GM19468 (cell line): ENCODE results near the gene LY6G5C.
A peak's percentile ranks its signal among the peaks of the same experiment; 100 is the strongest.
"Not testable (repeated sequence)": the region's sequence is repeated elsewhere in the genome, so short reads cannot be mapped to it uniquely, and the experiment has no call there.

Experiments
- ATAC-seq: cut with Tn5 transposase; IDR thresholded peaks from one replicate; pipeline ENCODE4 v1.9.1; 2021; ENCODE audit warnings: mild to moderate bottlenecking, moderate library complexity, moderate number of reproducible peaks; ENCODE audit not compliant: unreplicated experiment; ENCODE audit errors: extremely low read depth

LY6G5C gene

DNA sequence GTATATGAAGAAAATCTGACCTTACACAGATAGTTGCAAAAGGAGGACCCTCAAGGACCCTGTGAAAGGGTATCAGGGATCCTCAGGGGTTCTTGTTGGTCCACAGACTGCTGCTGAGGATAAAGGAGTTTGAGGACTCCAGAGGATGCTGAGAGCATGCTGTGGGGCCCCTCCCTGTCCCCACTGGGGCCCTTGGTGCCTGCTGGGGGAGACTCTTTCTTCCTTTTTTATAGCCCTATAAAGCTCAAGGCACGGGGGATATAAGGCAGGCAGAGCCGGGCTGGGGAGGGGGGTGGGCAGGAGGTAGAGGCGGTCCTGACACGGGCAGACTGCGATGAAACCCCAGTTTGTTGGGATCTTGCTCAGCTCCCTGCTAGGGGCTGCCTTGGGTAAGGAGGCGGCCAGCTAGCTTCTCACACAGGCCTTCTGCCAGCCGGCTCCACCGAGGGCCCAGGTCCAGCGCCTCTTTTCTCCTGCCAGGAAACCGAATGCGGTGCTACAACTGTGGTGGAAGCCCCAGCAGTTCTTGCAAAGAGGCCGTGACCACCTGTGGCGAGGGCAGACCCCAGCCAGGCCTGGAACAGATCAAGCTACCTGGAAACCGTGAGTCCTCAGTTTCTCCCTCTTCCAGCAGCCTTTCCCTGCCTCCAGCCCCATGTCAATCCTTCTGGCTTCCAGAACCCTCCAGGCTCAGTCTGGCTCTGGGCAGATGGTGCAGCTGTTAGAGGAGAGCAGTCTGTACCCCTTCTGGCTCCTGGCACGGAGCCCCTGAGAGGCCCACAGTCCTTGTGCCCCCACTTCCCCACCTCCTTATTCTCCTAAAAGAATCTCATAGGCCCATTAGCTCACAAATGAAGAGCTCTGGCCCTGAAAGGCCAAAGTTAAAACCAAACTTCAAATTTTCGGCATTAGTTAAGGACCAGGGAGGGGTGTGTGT, 34.4 kb upstream of the LY6G5C start, which contains the start of gene LY6G6D:
LY6G6D (plus strand) TSS at position 327 of the 937 bp plus-strand sequence; CDS start at position 335, 8 bp downstream.
- ATAC-seq: no peak

DNA sequence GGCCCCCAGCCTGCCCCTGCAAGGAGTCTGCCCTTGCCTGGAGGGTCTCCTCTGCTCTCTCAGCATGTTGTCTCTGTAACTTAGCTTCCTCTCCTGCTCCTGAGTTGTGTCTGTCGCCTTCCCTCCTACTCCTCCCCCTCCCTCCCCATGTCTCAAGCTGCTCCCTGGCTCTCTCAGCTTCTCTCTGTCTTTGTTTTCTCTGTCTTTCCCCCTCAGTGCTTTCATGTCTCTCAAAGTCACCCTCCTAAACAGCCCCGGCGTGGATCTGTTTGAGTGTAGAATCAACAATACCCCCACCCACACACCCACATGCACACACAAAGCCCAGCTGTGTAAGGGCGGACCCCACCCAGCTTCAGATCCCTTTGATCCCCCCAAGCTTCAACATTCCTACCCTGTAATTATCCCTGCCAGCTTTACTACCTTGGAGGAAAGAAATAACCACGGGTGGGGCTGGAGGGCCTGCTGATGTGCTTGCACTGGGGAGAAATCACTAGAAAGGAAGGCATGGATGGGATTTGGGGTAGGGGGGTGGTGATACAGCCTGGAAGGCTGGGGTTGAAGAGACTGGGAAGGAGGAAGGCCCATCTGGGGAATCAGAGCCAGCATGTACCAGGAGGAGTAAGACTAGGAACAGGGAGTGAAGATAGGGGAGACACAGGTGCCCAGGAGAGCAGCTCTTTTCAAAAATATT, 33.3 kb upstream of the LY6G5C start:
- no peak for ATAC-seq

DNA sequence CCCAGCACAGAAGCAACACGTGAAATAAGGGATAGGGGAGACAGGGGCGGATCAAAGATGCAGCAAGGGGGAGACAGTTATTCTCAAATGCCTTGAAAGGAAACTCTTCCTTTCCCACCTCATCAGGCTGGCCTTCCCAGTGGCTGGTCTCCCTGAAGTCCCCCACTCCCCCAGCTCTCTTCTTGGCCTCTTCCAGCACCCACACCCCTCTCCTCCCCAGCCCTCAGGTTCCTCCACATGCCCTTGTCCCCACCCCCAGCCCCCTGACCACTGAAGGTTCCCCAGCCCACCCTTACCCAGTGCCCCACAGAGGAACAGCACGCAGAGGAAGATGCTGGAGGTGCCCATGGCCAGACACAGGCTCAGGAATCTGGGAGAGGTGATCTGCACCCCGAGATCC, 32.6 kb upstream of the LY6G5C start:
- ATAC-seq: no peak

DNA sequence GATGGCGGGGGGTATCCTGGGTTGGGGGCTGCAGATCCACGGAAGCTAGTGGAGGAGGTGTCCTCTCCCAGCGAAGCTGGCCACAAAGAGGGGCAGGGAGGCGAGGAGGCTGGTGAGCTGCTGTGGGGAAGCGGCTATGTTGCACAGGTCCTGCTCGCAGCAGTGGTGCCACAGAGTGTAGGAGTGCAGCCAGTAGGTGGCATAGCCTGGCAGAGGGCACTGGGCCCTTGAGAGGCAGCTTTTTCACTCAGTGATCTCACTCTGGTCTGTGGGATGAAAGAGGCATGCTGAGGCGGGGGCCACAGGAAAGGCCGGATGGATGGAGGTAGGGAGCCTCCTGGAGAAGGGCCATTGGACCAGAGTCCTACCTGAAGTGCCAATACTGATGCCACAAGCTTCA, 31.4 kb upstream of the LY6G5C start:
- no peak for ATAC-seq

DNA sequence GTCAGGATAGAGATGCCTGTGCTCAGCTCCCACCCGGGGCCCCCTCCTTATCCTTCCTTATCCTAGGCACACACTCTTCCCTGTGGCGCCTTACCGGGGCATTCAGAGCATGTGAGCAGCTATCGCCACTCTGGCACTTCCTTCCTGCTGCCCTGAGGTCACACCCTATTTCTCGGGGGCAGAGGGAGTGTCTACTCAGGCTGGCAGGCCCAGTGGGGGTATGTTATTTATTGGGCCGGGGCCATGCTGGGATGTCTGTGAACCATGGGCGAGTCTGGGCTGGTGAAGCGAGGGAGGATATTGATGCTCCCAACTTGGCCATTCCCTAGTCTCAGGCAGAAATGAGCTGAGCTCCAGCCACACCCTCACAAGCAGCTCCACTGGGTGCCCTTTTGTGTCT, 30.4 kb upstream of the LY6G5C start:
- no peak for ATAC-seq

DNA sequence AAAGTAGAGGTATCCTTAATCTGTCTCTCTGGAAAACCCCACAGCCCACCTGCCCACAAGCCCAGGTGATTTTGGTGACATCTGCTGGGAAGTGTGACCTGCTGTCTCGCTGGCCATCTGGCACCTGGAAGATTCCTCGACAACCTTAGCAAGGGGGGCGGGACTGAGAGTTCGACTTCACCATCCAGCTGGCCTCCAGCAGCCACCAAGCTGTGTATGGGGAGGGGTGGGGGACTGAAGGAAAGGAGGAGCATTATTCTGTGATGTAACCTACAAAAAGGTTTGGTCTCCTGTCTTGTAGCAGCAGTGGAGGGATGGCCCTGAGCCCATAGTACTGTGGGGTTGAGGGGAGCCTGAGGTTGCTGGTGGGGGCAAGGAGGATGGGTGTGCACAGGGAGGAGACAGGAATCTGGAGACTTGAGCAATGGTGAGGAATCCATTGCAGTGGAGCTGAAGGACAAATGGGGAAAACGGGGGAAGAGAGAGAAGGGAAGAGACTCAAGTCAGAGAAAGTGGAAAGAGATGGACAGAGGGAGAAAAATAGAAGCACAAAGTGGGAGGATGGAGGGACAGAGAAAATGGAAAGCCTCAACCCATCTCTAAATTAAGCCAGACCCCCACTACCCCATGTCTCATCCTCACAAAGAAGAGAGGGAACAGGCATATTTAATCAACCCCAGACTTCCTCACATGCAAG, 29.8 kb upstream of the LY6G5C start:
- no peak for ATAC-seq

DNA sequence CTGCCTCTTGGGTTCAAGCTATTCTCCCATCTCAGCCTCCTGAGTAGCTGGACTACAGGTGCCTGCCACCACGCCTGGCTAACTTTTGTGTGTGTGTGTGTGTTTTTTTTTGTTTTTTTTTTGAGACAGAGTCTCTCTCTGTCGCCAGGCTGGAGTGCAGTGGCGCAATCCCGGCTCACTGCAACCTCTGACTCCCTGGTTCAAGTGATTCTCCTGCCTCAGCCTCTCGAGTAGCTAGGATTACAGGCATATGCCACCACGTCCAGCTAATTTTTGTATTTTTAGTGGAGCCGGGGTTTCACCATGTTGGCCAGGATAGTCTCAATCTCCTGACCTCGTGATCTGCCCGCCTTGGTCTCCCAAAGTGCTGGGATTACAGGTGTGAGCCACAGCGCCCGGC, 28.3 kb upstream of the LY6G5C start:
- not testable (repeated sequence) for ATAC-seq

DNA sequence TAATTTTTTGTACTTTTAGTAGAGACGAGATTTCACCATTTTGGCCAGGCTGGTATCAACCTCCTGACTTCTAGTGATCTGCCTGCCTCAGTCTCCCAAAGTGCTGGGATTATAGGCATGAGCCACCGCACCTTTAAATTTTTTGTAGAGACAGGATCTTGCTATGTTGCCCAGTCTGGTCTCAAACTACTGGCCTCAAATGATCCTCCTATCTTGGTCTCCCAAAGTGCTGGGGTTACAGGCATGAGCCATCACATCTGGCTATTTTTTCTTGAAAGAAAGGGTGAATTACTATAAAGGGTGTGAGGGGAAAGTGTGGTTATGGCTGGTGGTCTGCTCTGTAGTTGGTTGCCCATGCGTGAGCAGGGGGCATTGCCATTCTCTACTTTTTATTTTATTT, 27.4 kb upstream of the LY6G5C start:
- ATAC-seq: no peak

DNA sequence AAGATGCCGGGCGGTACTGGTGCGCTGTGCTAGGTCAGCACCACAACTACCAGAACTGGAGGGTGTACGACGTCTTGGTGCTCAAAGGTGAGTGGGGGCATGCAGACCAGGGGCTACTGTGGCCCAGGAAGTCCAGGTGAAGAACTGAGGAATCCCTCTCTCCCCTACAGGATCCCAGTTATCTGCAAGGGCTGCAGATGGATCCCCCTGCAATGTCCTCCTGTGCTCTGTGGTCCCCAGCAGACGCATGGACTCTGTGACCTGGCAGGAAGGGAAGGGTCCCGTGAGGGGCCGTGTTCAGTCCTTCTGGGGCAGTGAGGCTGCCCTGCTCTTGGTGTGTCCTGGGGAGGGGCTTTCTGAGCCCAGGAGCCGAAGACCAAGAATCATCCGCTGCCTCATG, 26.8 kb upstream of the LY6G5C start:
- ATAC-seq: no peak

DNA sequence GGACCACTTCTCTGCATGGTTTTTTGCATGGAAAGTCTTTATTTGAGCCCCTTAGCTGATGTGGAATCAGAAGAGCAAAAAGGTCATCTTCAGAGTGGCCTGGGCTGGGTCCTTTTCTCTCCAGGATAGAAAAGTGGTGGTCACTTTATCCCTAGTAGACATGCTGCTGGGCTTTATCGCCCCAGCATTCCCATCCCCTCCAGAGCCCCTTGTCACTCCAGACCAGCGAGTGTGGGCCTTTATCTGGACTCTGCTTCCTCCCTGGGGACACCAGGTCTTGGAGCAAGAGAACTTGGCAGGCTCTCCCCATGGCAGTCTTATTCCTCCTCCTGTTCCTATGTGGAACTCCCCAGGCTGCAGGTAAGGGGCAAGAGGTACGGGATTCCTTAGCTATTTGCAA, 25.7 kb upstream of the LY6G5C start, which contains the start of gene LY6G6F:
LY6G6F (plus strand) TSS at position 268 of the 400 bp plus-strand sequence; CDS start at position 309, 41 bp downstream.
- ATAC-seq: no peak

DNA sequence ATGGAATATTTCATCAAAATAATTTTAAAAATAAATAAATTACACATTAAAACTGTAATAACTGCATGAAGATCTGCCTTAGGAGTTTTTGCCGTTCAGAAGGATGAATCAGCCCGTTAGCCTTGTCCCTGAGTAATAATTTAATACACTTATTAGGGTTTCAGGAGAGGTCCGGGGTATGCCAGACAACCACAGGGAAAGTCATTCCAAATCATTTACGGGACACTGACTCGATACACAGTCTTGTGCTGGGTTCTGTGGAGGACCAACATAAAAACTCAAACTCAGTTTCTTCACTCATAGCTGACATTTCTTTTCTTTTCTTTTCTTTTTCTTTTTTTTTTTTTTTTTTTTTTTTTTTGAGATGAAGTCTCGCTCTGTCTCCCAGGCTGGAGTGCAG, 25.1 kb upstream of the LY6G5C start:
- no peak for ATAC-seq

DNA sequence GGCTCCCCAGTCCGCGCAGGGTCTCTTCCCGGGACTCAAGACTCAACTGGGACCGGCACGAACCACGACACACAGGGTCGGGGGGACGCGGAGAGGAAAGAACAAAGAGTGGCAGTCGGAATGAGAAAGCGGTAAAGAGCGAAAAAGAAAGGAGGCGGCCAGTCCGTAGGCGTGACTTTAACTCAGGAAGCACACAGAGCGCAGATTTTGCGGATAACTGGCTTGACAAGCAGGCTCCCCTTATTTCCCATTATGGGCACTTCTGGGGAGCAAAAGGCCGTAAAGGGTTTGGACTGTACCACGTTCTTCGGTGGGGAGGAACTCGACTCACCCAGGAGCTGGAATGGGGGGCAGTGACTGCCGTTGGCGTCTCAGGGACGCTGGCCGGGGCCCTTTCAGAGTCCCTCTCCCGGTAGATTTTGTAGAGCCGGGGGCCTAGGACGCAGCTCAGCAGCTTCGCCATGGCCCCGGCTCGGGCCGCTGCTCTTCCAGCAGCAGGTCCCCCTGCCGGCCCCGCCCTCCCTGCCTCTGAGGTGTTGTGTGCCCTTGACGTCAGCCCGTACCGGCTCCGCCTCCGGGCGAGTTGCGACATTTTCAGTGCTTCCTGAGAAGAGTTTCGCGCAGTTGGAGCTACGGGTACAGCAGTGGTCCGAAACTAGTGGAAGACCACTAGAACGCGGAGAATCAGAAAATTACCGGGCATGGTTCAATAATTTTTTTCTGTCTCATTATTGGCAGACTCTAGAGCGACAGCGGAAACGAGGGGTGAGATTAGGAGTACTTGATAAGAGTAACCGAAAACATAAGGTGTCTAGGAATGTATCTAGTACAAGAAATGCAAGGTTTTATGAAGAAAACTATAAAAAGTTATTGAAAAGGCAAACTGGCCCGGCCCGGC, 22.2 kb upstream of the LY6G5C start, which contains the start of gene ABHD16A:
ABHD16A (minus strand) TSS at position 506 of the 898 bp plus-strand sequence; CDS start at position 463, 43 bp downstream.
- peak; percentile 42 for ATAC-seq

DNA sequence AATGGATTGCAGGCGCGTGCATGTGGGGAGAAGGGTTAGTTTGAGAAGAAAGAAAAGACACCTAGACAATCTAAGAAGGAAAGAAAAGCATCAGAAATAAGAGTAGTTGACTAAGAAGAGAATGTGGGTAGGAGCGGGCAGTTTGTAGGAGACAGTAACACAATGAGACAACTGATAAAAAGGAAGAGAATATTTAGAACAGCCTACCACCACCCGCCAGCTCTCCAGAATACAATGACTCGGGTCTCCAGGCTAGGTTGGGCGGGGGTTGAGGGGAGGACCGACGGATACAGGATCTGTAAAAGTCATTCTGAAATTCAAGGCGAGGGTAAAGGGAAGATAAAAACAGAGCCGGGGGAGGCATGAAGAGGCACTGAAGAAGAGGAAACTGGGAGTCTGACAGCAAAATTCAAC, 21.5 kb upstream of the LY6G5C start:
- ATAC-seq: no peak

DNA sequence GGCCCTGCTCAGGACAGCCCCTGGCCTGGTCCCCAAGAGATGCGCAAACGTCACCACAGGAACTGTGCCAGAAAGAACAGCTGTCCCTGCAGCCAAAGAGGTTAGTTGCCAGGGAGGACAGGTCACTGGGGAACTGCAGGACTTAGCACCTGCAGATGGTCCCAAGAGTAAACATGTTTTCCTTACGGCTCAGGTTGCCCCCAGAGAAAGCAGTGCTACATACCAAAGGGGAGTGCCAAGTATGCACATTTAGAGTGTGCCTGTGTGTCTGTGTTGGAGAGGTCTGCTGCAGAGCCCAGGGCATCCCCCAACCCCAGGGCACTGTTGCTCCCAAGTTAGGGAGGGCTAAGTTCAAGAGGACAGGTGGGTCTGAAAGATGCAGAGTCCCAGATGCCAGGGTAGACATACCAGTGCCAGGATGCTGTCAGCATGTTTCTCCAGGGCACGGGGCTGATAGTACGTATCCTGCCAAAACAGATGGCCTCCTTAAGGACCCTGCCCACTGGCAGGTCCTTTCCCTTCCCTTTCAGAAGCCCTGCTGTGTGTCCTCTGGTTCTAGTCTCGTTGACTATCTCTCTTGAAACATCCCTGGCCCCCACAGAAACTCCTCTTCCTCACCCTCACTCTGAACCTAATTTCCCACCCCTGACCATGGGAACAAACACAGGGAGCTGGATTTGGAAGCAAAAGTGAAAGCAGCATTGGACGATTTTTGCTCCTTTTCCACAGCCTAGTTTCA, 21.0 kb upstream of the LY6G5C start:
- ATAC-seq: no peak

DNA sequence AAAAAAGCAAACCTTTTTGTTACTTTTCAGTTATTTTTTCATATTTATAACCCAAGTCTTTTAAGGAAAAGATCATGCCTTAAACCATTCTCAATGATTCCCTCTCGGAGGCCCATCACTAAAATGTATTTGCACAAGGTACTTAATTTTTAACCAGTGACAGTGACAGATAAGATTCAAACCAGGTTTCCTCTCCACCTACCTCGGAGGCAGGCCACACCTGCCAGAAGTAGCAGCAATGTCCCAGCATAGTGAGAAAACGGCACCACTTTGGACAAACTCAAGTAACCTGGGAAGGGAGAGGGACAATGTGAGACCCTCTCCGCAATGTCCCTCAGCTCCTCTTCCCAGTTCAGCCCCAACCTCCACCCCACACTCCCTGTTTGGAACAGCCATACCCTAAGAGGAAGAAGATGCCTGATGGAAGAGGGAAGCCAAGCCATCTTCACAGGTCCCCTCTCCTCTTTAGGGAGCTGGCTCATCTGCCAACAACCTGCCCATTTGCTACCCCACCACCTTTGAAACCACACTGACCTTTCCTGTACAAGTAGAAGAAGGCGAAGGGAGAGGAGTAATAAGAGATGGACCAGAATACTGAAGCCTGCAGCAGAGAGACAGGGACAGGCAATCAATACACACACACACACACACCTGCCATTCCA, 20.0 kb upstream of the LY6G5C start:
- no peak for ATAC-seq

DNA sequence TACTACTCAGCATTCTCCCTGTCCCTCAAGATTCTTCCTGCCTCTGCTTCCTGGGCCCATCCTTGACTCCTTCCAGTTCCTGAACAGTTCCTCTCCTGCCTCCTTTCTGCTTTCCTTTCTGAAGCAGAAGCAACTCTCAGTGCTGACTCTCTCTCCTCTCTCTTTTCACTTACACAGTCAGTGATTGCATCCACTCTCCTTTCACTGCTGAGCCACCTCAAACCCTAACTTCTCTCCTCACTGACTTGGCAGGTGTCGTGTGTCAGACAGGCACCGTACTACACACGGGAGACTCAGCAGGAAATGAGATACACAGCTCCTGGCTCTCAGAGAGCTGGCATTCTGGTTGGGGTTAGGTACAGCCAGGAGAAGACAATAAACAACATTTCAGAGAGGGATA, 16.7 kb upstream of the LY6G5C start:
- ATAC-seq: no peak

DNA sequence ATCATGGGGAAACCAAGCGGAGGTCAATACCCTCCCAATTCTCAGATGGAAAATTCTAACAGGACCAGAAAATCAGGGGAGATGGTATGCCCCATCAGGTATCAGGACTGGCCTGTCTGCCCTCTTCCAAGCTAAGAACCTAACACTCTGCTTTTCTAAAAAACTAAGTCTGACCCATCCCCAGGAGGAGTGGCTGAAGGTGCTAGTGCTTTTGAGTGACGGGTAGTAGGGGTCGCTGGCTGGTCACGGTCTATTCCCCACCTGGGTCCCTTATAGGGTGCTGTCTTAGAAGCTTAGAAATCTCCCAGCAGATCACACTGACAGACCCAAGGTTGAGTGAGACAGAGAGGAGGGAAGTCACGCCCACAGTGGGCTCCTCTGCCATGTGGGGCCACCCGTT, 12.7 kb upstream of the LY6G5C start:
- no peak for ATAC-seq

DNA sequence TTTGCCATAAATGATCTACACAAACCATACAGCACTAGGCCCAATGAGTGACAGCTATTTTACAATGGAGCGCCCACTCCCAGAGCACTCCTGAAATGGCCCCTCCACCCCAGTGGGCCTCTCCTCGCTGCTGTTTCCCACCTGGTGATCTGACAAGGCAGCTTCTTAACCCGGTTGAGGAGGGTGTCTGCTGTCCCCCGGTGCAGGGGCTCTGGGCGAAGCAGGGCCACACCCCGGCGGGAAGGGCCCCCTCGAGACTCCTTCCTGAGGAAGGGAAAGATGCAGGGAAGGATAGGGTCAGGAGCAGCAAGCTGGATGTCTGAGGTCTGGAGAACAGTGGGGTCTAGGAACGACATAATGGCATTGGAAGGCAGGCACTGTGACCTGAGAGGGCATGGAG, 12.0 kb upstream of the LY6G5C start:
- no peak for ATAC-seq
